Epithelial cell of esophagus (primary cell): ENCODE measurements around the gene KLHL29.

Experiments used
- DNase-seq: peaks from one replicate; pipeline ENCODE4 v3.0.0; 2010; ENCODE audit warnings: low read depth
- H3K4me3 ChIP-seq: 2 replicates; pipeline ENCODE4 v1.5.1; 2011; ENCODE audit warnings: mild to moderate bottlenecking, low read length, control low read depth
- TF ChIP-seq, protein P1 (sequence below): IDR thresholded peaks from 2 replicates; pipeline ENCODE4 v1.5.1; 2011; ENCODE audit warnings: low read depth, mild to moderate bottlenecking, low read length, control low read depth, inconsistent platforms; ENCODE audit not compliant: insufficient read depth; ENCODE audit errors: missing control alignments

Gene KLHL29

DNA sequence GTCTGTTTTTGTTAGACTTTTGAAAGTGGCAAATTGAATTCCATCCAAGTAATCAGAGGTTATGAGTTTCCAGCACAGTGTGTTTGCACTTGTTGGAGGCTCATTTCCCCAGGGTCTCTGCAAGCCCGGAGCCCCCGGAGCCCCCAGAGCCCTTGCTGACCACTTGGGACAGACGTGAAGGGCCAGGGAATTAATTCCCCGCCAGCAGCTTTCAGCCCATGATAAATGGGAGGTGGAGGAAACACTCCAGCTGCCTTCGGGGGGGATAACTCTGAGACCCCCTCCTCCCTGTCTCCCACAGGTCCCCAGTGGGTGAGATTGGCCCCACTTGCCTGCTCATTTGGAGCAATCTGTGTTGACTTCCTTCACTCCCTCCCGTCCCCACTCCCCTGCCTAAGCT, 79.2 kb downstream of the KLHL29 start:
- DNase-seq: no peak
- H3K4me3 ChIP-seq: no peak overlapping the region
- TF ChIP-seq, protein P1, sequence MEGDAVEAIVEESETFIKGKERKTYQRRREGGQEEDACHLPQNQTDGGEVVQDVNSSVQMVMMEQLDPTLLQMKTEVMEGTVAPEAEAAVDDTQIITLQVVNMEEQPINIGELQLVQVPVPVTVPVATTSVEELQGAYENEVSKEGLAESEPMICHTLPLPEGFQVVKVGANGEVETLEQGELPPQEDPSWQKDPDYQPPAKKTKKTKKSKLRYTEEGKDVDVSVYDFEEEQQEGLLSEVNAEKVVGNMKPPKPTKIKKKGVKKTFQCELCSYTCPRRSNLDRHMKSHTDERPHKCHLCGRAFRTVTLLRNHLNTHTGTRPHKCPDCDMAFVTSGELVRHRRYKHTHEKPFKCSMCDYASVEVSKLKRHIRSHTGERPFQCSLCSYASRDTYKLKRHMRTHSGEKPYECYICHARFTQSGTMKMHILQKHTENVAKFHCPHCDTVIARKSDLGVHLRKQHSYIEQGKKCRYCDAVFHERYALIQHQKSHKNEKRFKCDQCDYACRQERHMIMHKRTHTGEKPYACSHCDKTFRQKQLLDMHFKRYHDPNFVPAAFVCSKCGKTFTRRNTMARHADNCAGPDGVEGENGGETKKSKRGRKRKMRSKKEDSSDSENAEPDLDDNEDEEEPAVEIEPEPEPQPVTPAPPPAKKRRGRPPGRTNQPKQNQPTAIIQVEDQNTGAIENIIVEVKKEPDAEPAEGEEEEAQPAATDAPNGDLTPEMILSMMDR: no peak

DNA sequence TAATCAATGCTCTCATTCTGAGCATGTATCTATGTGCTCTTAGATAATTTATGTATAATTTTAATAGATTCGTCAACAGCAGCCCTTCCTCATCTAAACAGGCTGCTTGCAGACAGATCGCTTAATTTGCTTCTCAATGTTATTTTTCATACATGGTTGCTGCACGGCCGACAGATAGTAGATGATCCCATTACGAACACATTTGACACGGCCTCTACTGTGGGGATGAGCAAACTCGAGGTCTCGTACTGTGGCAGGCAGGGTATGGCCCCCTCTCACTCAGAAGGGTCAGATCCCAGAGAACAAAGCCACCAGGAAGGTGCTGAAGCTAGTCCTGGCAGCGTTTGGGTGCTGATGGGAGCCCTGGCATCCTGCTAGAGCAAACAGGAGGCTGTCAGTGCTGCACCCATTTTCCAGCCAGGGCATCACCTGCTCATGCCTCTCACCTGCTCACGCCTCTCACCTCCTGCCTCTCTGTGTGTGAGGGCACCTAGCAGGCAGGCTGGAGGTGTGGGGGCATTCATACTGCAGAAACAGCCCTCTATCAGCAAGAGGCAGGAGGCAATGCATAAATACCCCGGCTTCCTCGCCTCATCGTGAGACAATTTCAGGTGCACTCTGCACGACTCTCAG, 80.0 kb downstream of the KLHL29 start:
- H3K4me3 ChIP-seq: no peak overlapping the region
- DNase-seq: no peak
- TF ChIP-seq, protein P1: no peak

DNA sequence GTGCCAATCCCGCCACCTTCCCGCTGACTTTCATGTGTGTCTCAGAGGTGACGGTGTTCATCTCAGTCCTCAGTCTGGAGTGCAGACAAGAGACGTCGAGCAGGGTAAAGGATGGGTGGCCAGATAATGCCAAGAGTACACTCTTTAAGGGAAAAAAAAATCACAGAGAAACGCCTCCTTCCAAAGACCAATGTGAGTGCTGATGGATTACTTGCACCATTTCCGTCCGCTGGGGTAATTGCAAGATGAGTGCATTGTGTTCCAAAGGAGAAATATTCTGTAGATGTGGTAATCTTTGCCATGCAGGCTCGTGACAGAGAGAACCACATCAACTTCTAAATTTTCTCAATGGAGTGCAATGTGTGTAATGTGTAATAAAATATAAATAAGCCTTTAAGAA, 81.0 kb downstream of the KLHL29 start:
- H3K4me3 ChIP-seq: no peak overlapping the region
- DNase-seq: no peak
- TF ChIP-seq, protein P1: no peak

DNA sequence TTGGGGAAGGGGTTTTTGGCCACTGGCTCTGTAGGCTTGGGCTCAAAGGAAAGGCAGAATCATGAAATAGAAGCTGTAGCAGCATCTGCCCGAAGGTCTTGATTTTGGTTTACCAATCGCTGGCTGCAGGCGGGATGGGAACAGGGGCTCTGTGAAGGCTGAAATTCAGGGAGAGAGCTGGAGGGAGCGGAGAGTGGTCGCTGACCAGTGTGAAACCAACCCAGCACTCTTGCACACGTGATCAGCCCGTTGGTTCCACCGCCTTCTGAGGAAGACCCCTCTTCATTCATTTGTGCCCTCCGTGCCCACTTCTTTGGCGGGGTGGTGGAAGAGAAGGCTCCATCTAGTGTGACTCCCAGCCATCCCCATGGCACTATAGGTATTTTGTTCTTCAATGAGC, 82.6 kb downstream of the KLHL29 start:
- DNase-seq: no peak
- TF ChIP-seq, protein P1: no peak
- H3K4me3 ChIP-seq: no peak overlapping the region

DNA sequence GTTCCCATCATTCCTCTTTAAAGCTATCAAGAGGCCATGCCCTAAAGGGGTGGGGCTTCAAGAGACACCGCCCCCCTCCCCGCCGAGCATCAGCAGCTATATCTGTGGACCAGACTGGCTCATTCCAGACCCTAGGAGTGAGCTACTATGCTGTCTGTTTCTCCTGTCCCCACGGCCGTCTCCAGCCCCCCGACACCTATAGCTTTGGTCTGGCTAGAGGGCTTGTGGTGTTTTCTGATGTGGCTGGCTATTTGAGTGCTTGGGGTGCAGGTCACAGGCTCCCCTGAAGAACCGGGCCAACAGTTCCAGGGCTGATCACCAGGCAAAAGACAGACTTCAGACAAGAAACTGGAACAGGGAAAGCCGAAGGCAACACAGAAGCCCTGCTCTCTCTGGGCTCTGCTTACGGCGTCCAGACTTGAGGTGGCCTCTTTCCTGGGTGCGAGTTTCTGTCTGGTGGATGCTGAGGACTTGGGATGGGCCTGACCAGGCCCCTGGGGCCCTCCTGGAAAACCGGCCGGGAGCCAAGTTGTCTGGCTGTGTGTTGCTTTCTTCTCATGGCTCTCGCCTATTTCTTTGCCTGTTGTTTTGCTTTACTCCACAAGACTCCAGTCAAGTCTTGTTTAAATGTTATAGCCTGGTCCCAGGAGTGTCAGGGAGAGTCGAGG, 83.6 kb downstream of the KLHL29 start:
- no peak for DNase-seq
- TF ChIP-seq, protein P1: no peak
- H3K4me3 ChIP-seq: no peak overlapping the region

DNA sequence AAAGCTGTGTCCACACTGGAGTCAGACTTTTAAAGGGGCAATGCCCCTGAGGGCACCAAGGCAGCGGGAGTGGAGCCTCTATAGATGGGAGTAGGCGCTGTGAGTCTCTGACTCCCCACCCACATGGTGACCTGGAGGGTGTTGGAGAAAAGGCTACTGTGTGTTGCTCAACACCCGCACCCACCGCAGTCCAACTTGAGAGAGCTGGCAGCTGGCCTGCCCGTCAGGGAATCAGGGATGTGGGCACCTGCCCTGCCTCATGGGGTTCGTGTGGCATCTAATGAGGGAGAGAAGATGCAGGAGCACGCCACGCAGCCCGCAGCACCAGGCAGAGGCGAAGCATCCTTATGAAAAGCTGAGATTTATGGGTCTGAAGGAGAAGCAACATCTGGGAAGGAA, 84.2 kb downstream of the KLHL29 start:
- DNase-seq: no peak
- TF ChIP-seq, protein P1: no peak
- no peak overlapping the region for H3K4me3 ChIP-seq

DNA sequence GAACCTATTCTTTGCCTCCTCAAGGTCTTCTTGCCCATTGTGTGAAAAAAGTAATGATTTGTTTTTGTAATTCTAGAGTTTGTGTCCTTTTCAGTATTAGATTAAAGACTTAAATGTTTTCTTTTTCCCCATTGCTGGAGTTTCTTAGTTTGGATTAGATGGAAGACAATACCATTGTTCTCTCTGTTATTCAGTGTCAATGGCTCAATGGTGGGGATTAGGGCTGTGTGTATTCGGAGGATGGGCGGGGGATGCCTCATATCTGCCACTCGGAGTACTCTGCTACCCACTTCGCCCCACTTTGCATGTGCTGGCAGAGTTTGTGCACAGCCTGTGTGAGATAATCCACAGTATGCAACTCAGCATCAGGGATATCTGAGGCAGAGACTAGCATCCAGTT, 90.1 kb downstream of the KLHL29 start:
- DNase-seq: no peak
- no peak overlapping the region for H3K4me3 ChIP-seq
- TF ChIP-seq, protein P1: no peak
